A549 (cell line): ENCODE results near the gene HIVEP1.

Experiments
- KDM1A ChIP-seq: fragments of 200-600 bp; sonication (generic); IDR thresholded peaks from 2 replicates; pipeline ENCODE4 v1.6.1; 2016; ENCODE audit warnings: low read depth, mild to moderate bottlenecking
- TF ChIP-seq, protein P1 (sequence below): fragments of 200-600 bp; sonication (generic); IDR thresholded peaks from 2 replicates; pipeline ENCODE4 v1.6.1; 2016; ENCODE audit warnings: antibody characterized with exemption, mild to moderate bottlenecking, moderate library complexity

DNA sequence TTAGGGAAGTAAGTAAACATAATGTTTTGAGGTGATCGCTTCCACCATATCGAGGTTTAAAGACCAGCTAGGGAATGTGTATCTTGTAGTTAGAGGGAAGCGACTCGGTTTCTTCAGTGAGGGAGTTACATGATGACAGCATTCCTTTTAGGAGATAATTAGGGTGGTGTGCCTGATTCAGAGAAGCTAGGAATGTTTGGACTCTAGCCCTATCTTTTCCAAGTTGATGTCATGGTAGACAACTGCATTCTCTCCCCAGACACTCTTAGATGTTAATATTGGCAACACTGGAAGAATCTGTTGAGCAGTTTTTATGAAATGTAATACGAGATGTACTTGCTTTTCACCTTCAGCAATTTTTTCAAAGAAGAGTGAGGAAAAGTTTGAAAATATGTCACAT is 12.9 kb upstream of the HIVEP1 start:
- TF ChIP-seq, protein P1, sequence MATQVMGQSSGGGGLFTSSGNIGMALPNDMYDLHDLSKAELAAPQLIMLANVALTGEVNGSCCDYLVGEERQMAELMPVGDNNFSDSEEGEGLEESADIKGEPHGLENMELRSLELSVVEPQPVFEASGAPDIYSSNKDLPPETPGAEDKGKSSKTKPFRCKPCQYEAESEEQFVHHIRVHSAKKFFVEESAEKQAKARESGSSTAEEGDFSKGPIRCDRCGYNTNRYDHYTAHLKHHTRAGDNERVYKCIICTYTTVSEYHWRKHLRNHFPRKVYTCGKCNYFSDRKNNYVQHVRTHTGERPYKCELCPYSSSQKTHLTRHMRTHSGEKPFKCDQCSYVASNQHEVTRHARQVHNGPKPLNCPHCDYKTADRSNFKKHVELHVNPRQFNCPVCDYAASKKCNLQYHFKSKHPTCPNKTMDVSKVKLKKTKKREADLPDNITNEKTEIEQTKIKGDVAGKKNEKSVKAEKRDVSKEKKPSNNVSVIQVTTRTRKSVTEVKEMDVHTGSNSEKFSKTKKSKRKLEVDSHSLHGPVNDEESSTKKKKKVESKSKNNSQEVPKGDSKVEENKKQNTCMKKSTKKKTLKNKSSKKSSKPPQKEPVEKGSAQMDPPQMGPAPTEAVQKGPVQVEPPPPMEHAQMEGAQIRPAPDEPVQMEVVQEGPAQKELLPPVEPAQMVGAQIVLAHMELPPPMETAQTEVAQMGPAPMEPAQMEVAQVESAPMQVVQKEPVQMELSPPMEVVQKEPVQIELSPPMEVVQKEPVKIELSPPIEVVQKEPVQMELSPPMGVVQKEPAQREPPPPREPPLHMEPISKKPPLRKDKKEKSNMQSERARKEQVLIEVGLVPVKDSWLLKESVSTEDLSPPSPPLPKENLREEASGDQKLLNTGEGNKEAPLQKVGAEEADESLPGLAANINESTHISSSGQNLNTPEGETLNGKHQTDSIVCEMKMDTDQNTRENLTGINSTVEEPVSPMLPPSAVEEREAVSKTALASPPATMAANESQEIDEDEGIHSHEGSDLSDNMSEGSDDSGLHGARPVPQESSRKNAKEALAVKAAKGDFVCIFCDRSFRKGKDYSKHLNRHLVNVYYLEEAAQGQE = no peak
- TF ChIP-seq KDM1A = no peak
